ENCODE data around the gene FAM110D. TPM values are rescaled to one million over a fixed set of nuclear protein-coding genes. Genes with fewer than 3 reads are reported as not detected.

FAM110D gene
- total and polyA plus RNA-seq, 2 donors (not counting 3 experiments of a cell fraction or from before 2014, with no cell fraction given) = 2.6 to 5.1 TPM

- Histone ChIP-seq H3K4me1 (ENCODE audit: control insufficient read depth, extremely low read depth, insufficient read depth, low read length) (no peaks in the 10 kb centered on the region), H4K20me1 (replicated peaks; ENCODE audit: control insufficient read depth, extremely low read depth, insufficient read depth, low read length) (no peaks in the 10 kb centered on the region), H3K79me2 (ENCODE audit: control insufficient read depth, insufficient read depth, low read length) (no peaks in the 10 kb centered on the region), H3K9me1 (replicated peaks; ENCODE audit: control insufficient read depth, extremely low read depth, insufficient read depth, low read length) (no peaks in the 10 kb centered on the region), H3K4me3 (replicated peaks in 1 of 3; ENCODE audit: insufficient read depth in 1 of 3, low read depth in 1 of 3, low read length in 3 of 3) (no peak overlapping the region), H3K36me3 (ENCODE audit: control insufficient read depth in 2 of 2, extremely low read depth in 1 of 2, insufficient read depth in 2 of 2, low read length in 2 of 2) (no peaks in the 10 kb centered on the region), H3K27ac (ENCODE audit: insufficient read depth, low read depth, low read length) (no peak overlapping the region), H3K9me3 (replicated peaks; ENCODE audit: control insufficient read depth, insufficient read depth, low read length) (no peaks in the 10 kb centered on the region), H3K4me2 (ENCODE audit: insufficient read depth, low read length) (no peak overlapping the region), H3K9ac (replicated peaks; ENCODE audit: extremely low read depth, insufficient read depth, low read length) (no peak overlapping the region), H2AFZ (ENCODE audit: low read depth, low read length) (peak overlapping the region; percentile 69), H3K27me3 (ENCODE audit: control insufficient read depth in 2 of 2, insufficient read depth in 2 of 2, low read length in 2 of 2) (no peaks in the 10 kb centered on the region)
- intact Hi-C loops (cut with micrococcal nuclease) = loop anchor here (1.0 kb wide), 4 partner anchors 34 to 176 kb away; partner anchors contain the start of gene PDIK1L
- FAIRE-seq = peak; percentile 94
- ChIA-PET POLR2A (interaction anchor here (0.9 to 1.0 kb wide), 2 partner anchors 19 to 109 kb away, joined by 3 to 4 read pairs; no protein-coding TSS in a partner anchor), CTCF (interaction anchor here (0.6 to 6.7 kb wide), 56 partner anchors 9 to 336 kb away, joined by 3 to 192 read pairs (median 5); partner anchors contain the start of genes CEP85, FAM110D, PDIK1L and TRIM63)
- peak; percentile 76 for DNase-seq (ENCODE audit: low read depth, low spot score)
- BruUV-seq (replicated peaks) = no TSS peak
- peak; percentile 66 to 83 for TF ChIP-seq CTCF (IDR thresholded peaks at IDR 0.05; ENCODE audit: extremely low read depth in 1 of 2, insufficient read depth in 1 of 2, low read depth in 1 of 2, low read length in 2 of 2)
- no peak for TF ChIP-seq POLR2AphosphoS5 (IDR thresholded peaks at IDR 0.05; ENCODE audit: insufficient read depth, low read depth, low read length)
- dilution Hi-C loops (cut with MboI; ENCODE audit: extremely low pct_ligation_motif_present, low sequenced_read_pairs) = no loop called here
Measured at GRCh38 chr1:26145041-26145959, 13.6 kb upstream of the FAM110D start.

- no peak for FAIRE-seq
- Histone ChIP-seq H3K27ac (ENCODE audit: insufficient read depth, low read depth, low read length) (no peak overlapping the region), H3K9me1 (replicated peaks; ENCODE audit: control insufficient read depth, extremely low read depth, insufficient read depth, low read length) (no peaks in the 10 kb centered on the region), H3K4me3 (replicated peaks in 1 of 3; ENCODE audit: insufficient read depth in 1 of 3, low read depth in 1 of 3, low read length in 3 of 3) (no peak overlapping the region), H3K4me2 (ENCODE audit: insufficient read depth, low read length) (no peak overlapping the region), H4K20me1 (replicated peaks; ENCODE audit: control insufficient read depth, extremely low read depth, insufficient read depth, low read length) (no peaks in the 10 kb centered on the region), H3K9me3 (replicated peaks; ENCODE audit: control insufficient read depth, insufficient read depth, low read length) (no peaks in the 10 kb centered on the region), H3K27me3 (ENCODE audit: control insufficient read depth in 2 of 2, insufficient read depth in 2 of 2, low read length in 2 of 2) (no peaks in the 10 kb centered on the region), H2AFZ (ENCODE audit: low read depth, low read length) (no peak overlapping the region), H3K36me3 (ENCODE audit: control insufficient read depth in 2 of 2, extremely low read depth in 1 of 2, insufficient read depth in 2 of 2, low read length in 2 of 2) (no peaks in the 10 kb centered on the region), H3K79me2 (ENCODE audit: control insufficient read depth, insufficient read depth, low read length) (no peaks in the 10 kb centered on the region), H3K4me1 (ENCODE audit: control insufficient read depth, extremely low read depth, insufficient read depth, low read length) (no peaks in the 10 kb centered on the region), H3K9ac (replicated peaks; ENCODE audit: extremely low read depth, insufficient read depth, low read length) (no peak overlapping the region)
- DNase-seq (ENCODE audit: low read depth, low spot score) = no peak
- dilution Hi-C loops (cut with MboI; ENCODE audit: extremely low pct_ligation_motif_present, low sequenced_read_pairs) = no loop called here
- BruUV-seq (replicated peaks) = no TSS peak
- no peak for TF ChIP-seq MYC (IDR thresholded peaks at IDR 0.05; ENCODE audit: low read depth, low read length)
- no peak for TF ChIP-seq EZH2 (IDR thresholded peaks at IDR 0.05; ENCODE audit: borderline replicate concordance, low read depth, low read length, severe bottlenecking)
- TF ChIP-seq JUN (IDR thresholded peaks at IDR 0.05; ENCODE audit: borderline replicate concordance, insufficient read depth, insufficient read length, low read depth) = no peak
- no peak for TF ChIP-seq FOS (IDR thresholded peaks at IDR 0.05; ENCODE audit: borderline replicate concordance, insufficient read depth, low read length)
- no peak for TF ChIP-seq GATA2 (IDR thresholded peaks at IDR 0.05; ENCODE audit: insufficient read depth, insufficient read length, low read depth, low read length)
- no peak for TF ChIP-seq CTCF (IDR thresholded peaks at IDR 0.05; ENCODE audit: extremely low read depth in 1 of 2, insufficient read depth in 1 of 2, low read depth in 1 of 2, low read length in 2 of 2)
- TF ChIP-seq POLR2A (IDR thresholded peaks at IDR 0.05; ENCODE audit: low read depth, low read length) = no peak
- no peak for TF ChIP-seq MAX (IDR thresholded peaks at IDR 0.05; ENCODE audit: insufficient read depth, insufficient read length)
- no peak for TF ChIP-seq POLR2AphosphoS5 (IDR thresholded peaks at IDR 0.05; ENCODE audit: insufficient read depth, low read depth, low read length)
- POLR2A ChIA-PET = no interaction called here
- intact Hi-C loops (cut with micrococcal nuclease) = loop anchor here (1.0 kb wide), 4 partner anchors 35 to 175 kb away; partner anchors contain the start of gene PDIK1L
- CTCF ChIA-PET = interaction anchor here (1.1 to 6.7 kb wide), 15 partner anchors 10 to 260 kb away, joined by 3 to 192 read pairs (median 25); partner anchors contain the start of gene PDIK1L
Measured at GRCh38 chr1:26145960-26146294, 13.0 kb upstream of the FAM110D start.

Data from endothelial cell of umbilical vein (primary cell).